SH-SY5Y (cell line): ENCODE measurements around the gene DPF1.

ENCODE experiments used
- GATA2 ChIP-seq: IDR thresholded peaks from 2 replicates; pipeline ENCODE4 v1.6.1; 2011; ENCODE audit warnings: mild to moderate bottlenecking, low read depth, low read length
- GATA3 ChIP-seq: IDR thresholded peaks from 2 replicates; pipeline ENCODE4 v1.6.1; 2011; ENCODE audit warnings: low read depth, mild to moderate bottlenecking, low read length, moderate library complexity

DPF1 gene

DNA sequence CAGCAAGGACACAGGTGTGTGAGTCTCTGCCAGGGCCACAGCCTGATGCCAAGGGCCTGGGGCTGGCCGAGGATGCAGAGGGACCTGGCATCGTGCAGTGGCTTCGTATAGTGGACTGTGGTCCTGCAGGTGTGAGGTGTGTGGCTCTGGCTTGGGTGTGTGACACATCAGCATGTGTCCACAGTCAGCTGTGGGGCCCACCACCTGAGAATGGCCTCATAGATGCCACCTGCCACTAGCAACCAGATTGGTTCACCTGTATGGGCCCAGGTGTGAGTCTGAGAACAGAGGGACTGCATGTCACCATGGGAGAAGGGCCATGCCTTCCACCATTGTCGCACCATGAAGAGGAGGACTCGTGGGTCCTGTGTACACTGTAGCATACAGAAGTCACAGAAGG, 29.8 kb upstream of the DPF1 start:
- TF ChIP-seq GATA3 (no peak), GATA2 (no peak)

DNA sequence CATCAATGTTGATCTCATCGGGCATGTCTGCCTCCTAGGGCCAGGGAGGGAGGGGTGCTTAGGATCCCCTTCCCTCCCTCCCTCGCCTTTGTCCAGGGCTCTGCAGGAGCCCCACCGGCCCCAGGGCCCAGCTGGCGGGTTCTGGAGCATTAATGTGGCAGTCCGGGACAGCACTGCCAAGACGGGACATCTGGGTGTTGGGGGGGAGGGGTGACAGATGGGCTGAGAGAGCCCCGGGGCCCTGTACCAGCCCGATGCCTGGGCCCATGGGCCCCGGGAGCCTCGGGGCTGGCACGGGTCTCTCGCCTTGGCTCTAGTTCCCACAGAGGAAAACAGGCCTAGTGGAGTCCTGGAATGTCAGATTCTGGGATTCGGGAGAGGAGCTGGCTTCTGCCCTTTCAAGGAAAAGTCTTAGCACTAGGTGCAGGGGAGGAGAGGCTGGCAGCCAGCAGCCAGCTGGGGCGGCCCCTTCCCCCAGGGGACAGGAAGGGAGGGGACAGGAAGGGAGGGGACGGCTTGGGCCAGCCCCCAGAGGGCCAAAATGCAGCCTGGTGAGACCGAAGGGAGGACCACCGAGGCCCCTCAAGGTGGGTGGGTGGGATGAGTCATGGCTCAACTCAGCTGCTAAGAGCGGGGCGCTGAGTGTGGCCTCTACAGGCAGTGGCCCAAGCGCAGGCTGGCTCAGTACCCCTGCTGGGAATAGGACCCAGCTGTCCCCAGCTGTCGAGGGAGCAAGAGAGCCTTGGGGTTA, 29.1 kb upstream of the DPF1 start:
- TF ChIP-seq GATA3, result no peak
- no peak for TF ChIP-seq GATA2

DNA sequence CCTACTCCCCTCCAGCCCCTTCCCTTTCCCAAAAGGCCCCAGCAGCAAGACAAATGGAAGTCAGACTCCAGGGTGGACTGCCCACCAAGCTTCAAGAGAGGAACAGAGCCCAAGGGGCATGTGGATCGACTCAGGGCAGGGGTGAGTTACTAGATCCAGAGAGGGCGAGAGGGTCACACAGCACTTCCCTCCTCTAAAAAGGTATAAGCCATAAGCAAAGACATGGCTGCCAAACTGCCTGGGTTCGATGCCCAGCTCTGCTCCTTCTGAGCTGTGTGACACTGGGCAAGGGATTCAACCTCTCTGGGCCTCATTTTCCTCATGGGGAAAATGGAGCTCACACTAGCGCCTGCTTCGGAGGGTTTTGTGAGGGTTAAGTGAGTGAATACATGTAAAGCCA, 28.4 kb upstream of the DPF1 start:
- TF ChIP-seq GATA3 (no peak), GATA2 (no peak)

DNA sequence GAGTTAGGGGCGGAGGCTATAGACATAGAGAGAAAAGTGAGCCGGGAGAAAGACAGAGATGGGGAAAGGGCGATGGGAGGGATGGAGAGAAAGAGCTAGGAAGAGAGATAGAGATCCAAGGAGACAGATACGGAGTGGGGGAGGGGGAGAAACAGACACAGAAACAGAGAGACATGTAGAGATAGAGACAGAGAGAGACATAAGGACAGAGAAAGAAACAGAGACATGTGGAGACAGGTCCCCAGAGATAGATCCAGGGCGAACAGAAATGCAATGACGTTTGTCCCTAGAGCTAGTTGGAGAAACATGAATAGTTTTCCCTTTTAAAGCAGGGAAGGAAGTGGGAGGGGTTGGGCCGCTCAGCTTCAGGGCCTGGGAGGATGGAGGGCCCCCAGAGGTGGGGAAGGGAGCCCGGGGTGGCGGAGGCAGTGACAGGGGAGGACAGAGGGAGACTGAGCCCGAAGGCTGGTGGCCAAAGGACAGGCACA, 27.6 kb upstream of the DPF1 start:
- TF ChIP-seq GATA2 (no peak), GATA3 (no peak)

DNA sequence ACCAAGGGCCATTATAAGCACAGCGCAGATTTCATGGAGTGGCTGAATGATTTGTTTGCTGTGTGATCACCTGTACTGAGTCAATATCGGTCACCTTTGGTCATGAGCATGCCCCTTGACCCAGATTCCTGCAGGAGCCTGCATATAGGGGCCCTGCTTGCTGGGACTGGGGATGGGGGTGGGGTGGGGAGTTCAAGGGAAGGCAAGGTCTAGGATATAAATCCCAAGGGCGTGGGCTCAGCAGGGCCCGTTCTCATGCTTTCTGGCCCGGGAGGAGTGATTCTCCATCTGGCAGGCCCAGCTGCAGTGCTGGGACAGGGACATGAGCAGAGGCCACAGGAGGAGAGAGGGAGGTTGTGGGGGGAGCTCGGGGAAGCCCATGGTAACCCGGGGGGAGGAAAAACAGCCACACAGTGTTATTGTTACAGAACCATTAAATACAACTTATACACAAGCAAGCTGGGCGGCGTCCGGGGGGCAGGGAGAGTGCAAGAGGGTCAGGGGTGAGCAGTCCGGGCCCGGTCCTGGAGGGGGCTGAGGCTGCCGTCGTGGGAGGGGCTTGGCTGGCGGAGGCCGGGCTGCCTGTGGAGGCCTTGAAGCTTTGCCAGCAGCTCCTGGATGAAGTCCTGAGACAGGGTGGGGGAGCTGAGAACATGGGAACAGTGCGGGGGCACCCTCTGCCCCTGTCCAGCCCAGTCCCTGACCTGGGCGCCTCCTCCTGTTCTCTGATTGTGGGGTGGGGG, 27.0 kb upstream of the DPF1 start:
- TF ChIP-seq GATA2 (no peak), GATA3 (no peak)

DNA sequence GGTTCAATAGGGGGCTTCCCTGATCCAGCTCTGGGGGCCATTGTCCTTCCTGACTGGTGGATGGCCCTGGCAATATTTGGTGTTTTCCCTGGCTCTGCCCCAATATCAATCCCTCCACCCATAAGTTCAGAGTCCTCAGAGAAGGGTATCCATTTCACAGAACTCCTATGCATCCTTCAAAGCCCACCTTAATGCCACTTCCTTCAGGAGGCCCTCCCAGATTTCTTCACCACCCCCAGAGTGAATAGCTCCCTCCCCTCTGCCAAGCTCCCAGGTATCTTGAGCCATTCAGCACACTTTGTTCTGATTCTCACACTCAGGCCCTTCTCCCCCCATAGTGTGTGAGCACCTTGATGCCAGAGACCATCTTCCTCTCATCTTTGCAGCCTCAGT, 26.4 kb upstream of the DPF1 start:
- TF ChIP-seq GATA3, result no peak
- no peak for TF ChIP-seq GATA2

DNA sequence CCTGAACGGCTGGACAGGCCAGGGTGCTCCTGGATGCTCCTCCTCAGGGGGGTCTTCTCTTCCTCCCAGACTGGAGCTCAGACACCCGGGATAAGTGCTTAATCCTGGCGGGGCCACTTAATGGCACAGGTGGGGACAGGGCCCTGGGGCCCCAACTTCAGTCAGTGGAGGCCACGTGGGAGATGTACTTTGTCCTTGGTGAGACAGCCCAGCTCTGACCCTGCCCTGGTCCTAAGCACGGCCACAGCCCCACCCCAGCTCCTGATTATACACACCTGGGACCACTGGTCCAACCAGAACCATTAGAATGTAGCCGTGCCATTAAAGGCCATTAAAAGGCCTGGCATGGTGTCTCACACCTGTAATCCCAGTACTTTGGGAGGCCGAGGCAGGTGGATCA, 24.4 kb upstream of the DPF1 start:
- TF ChIP-seq GATA3 (no peak), GATA2 (no peak)

DNA sequence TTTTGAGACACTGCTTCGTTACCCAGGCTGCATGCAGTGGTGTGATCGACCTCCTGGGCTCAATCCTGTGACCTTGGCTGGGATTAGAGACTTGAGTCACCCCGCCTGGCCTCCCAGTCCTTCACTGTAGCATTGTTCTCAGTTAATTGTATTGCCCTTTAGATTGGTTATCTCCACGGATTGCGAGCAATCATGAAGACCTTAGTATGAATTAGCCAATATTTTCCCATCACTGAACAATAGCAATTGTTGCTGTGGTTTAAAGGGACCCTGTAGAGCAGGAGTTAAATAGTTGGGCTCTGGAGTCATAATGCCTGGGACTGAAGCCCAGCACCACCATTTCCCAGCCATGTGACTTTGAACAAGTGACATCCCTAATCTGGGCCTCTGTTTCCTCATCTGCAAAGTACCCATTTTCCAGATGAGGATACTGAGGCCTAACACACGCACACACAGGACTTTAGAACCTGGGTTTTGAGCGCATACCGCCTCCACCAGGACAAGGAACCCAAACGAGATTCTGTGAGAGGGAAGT, 23.8 kb upstream of the DPF1 start:
- TF ChIP-seq GATA2 (no peak), GATA3 (no peak)

DNA sequence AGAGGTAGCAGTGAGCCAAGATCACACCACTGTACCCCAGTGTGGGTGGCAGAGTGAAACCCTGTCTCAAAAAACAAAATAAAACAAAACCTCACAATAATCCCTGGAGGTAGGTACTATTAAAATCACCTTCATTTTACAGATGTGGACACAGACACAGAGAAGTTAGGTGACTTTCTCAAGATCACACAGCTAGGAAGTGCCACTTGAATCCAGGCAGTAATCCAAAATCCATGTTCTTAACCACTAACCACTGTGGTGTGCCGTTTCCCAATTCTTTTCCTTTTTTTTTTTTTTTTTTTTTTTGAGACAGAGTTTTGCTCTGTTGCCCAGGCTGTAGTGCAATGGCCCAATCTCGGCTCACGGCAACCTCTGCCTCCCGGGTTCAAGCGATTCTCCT, 23.1 kb upstream of the DPF1 start:
- TF ChIP-seq GATA2, result no peak
- no peak for TF ChIP-seq GATA3

DNA sequence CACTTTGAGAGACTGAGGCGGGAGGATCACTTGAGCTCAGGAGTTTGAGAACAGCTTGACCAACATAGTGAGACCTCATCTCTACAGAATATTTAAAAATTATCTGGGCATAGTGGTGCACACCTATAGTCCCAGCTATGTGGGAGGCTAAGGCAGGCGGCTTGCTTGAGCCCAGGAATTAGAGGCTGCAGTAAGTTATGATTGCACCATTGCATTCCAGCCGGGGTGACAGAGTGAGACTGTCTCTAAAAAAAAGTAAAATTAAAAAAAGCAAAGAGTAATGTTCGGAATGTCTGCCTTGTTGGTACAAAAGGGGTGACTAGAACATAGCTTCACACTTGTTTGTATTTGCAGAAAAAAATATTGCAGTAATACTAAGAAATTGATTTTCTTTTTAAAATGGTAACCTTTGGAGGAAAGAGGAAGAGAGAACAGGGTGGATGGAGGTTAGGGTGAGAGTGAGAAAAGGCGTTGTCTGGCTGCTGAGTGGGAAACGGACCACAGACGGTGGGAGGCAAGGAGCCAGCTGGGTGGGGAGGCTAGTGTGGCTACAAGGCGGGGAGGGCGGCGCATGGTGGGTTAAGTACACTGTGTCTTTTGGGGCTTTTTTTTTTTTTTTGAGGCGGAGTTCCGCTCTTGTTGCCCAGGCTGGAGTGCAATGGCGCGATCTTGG, 21.9 kb upstream of the DPF1 start:
- TF ChIP-seq GATA2, result no peak
- TF ChIP-seq GATA3, result no peak

DNA sequence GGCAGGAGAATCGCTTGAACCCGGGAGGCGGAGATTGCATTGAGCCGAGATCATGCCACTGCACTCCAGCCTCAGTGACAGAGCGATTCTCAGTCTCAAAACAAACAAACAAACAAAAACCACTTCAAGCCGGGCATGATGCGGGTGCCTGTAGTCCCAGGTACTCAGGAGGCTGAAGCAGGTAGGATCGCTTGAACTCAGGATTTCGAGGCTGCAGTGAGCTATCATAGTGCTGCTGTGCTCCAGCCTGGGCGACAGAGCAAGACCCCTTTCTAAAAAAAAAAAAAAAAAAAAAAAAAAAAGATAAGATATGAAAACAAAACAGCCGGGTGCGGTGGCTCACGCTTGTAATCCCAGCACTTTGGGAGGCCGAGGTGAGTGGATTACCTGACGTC, 19.3 kb upstream of the DPF1 start:
- TF ChIP-seq GATA3 (no peak), GATA2 (no peak)

DNA sequence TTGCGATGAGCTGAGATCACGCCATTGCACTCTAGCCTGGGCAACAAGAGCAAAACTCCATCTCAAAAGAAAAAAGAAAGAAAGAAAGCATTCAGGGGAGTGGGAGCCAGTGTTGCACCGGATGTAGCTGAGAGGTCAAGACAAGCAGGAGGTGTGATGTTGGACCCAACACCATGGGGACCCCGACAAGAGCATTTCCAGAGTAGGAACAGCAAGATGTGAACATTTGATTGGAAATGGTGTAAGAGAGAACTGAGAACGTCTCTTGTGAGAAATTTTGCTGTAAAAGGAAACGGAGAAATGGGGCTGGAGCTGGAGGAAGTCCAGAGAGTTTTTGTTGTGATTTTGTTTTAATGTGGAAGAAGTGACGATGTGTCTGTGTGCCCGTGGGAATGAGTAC, 15.8 kb upstream of the DPF1 start:
- TF ChIP-seq GATA3 (no peak), GATA2 (no peak)

DNA sequence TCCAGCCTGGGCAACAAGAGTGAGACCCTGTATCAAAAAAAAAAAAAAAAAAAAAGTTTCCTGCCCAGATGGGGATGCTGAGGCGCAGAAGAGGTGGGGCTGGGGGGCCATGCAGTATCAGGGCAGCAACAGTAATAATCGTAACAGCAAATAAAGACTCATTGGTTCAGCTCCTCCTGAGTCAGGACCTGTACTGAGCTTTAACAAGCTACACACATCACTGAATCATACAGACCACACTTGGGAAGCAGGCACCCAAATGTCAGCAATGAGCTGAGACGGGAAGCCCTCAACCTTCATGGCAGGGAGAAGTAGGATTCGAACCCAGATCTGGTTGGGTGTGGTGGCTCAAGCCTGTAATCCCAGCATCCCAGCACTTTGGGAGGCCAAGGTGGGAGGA, 10.6 kb upstream of the DPF1 start:
- TF ChIP-seq GATA2 (no peak), GATA3 (no peak)

DNA sequence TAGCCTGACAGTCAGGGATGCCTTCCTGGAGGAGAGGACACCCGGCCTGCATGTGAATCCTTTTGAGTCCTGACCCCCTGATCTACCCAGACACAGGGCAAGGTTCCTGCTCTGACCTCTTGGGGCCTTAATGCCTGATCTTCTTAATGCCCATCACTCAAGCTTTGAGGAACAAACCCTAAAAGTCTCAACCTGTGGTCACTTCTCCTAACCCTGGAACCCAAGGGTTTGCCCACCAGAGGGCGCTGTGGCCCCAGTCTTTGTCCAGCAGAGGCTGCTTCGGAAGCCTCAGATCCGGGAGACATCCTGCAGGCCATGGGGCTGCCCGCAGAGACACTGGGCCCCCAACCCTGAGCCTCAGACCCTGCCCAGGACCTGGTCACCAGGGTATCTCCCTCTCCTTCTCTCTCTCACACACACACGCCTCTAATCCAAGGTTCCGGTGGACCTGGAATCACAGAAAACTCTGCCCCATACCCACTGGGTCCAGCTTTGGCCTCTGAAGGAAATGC, 9.8 kb upstream of the DPF1 start:
- TF ChIP-seq GATA2 (no peak), GATA3 (no peak)

DNA sequence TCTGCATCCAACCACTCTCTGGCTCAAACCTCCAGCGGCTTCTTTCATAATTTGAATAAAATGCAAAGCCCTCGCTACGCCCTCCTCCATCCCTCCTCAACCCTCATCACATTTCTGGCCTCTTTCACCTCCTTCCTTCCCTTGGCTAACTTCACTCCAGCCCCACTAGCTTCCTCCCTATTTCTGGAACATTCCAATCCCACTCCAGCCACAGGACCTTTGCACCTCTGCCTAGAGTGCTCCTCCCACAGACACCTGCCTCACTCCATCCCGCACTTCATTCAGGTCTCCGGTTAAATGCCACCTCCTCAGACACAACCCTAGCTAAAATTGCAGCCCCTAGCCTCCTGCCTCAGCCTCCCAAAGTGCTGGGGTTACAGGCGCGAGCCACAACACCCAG, 7.9 kb upstream of the DPF1 start:
- no peak for TF ChIP-seq GATA2
- TF ChIP-seq GATA3, result no peak
